A204.1 (cell line): ENCODE results near the gene TPRN.

Source experiments
- FAIRE-seq: peaks from 2 replicates; lab custom pipeline; 2012; peaks lifted over from hg19 to GRCh38; lab: Jason Lieb, UNC

Gene TPRN

GRCh38 chr9:137236238-137236935, 35.8 kb upstream of the TPRN start:
- no peak for FAIRE-seq

- no peak for FAIRE-seq
These were observed 35.1 kb upstream of the TPRN start for GRCh38 chr9:137235424-137236237.

- FAIRE-seq, result no peak
These were observed 34.4 kb upstream of the TPRN start for GRCh38 chr9:137234758-137235423.

- no peak for FAIRE-seq
These were observed 33.6 kb upstream of the TPRN start for GRCh38 chr9:137234055-137234697.

- no peak for FAIRE-seq
These were observed 32.8 kb upstream of the TPRN start for GRCh38 chr9:137233143-137233980.

GRCh38 chr9:137232510-137232909, 32.0 kb upstream of the TPRN start:
- no peak for FAIRE-seq

GRCh38 chr9:137232101-137232500, 31.6 kb upstream of the TPRN start:
- FAIRE-seq, result no peak

GRCh38 chr9:137231372-137232039, 31.0 kb upstream of the TPRN start:
- no peak for FAIRE-seq

- FAIRE-seq, result no peak
These were observed 30.3 kb upstream of the TPRN start, which contains the start of gene SLC34A3 for GRCh38 chr9:137230705-137231371. SLC34A3 (plus strand) TSS chr9:137230901; CDS start chr9:137231703, 802 bp downstream.

- FAIRE-seq, result no peak
These were observed 29.6 kb upstream of the TPRN start for GRCh38 chr9:137229903-137230704.

GRCh38 chr9:137228968-137229896, 28.7 kb upstream of the TPRN start:
- FAIRE-seq, result no peak

- no peak for FAIRE-seq
These were observed 28.0 kb upstream of the TPRN start for GRCh38 chr9:137228506-137228967.

GRCh38 chr9:137227853-137228505, 27.4 kb upstream of the TPRN start:
- FAIRE-seq, result no peak

GRCh38 chr9:137227054-137227852, 26.7 kb upstream of the TPRN start, which contains the start of gene RNF224:
RNF224 (plus strand) TSS chr9:137227502; CDS start chr9:137228336, 834 bp downstream.
- no peak for FAIRE-seq

GRCh38 chr9:137226338-137227053, 26.0 kb upstream of the TPRN start:
- FAIRE-seq, result no peak

- FAIRE-seq, result no peak
These were observed 25.3 kb upstream of the TPRN start for GRCh38 chr9:137225699-137226331.
